Large intestine (tissue), 3 donors: Measurements from ENCODE around the gene CALCOCO1. TPM values are rescaled to one million over a fixed set of nuclear protein-coding genes. Genes with fewer than 3 reads are reported as not detected.

Experiments used
- DNase-seq, 2 donors: peaks; one replicate each; pipeline versions ENCODE4 v3.0.0 to v3.0.0-alpha.2; 2013
- H3K27ac ChIP-seq: one replicate; pipeline ENCODE4 v1.5.1; 2013; ENCODE audit warnings: low read length
- H3K27me3 ChIP-seq: 2 replicates; pipeline ENCODE4 v1.6.1; 2013; ENCODE audit warnings: low read length; ENCODE audit not compliant: control insufficient read depth, insufficient read depth
- H3K36me3 ChIP-seq: 2 replicates; pipeline ENCODE4 v1.6.1; 2013; ENCODE audit warnings: low read length; ENCODE audit not compliant: control insufficient read depth, insufficient read depth
- H3K4me1 ChIP-seq: one replicate; pipeline ENCODE4 v1.6.1; 2013; ENCODE audit warnings: low read length; ENCODE audit not compliant: control insufficient read depth, insufficient read depth
- H3K4me3 ChIP-seq: one replicate; pipeline ENCODE4 v1.5.1; 2013; ENCODE audit warnings: low read length
- H3K9me3 ChIP-seq: one replicate; pipeline ENCODE4 v1.6.1; 2013; ENCODE audit warnings: mild to moderate bottlenecking, low read depth, low read length, moderate library complexity; ENCODE audit not compliant: control insufficient read depth
- WGBS: methylation state at CpG from one replicate; pipeline ENCODE4 v1.1.5; 2013; ENCODE audit warnings: low lambda C conversion rate; ENCODE audit not compliant: insufficient coverage; 5-methylcytosine and 5-hydroxymethylcytosine counted together
- polyA plus RNA-seq: library from polyadenylated mRNA; unstranded; fragments of 120-200 nt; gene quantifications from one replicate; pipeline ENCODE4 v1.2.1, GENCODE V29; 2013

CALCOCO1 gene
- polyA plus RNA-seq, 1 donor = 91.5 TPM

DNA sequence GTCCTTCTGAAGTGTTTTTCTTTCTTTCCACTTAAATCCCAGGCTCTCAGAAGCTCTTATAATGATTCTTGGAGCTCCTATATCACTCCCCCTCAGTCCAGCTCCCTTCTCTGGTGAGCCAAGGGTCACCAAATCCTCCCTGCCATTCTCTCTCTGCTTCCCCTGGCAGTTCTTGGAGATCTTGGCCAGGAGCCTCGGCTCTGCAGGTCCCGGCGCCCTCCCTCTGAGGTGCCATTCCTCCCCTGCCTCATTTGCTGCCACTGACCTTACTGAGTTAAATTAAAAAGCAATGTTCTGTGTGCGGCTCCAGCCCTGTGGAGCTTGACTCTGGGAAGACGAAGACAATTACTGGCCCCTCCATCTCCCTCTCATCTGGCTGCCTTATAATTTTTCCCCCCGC is 17.5 kb upstream of the CALCOCO1 start:
- Histone ChIP-seq H3K9me3 (no peaks in the 10 kb centered on the region), H3K4me1 (peaks cover 3% of the 10 kb centered on the region), H3K4me3 (no peak overlapping the region), H3K27me3 (peaks cover 74% of the 10 kb centered on the region), H3K27ac (no peak overlapping the region), H3K36me3 (no peaks in the 10 kb centered on the region)
- DNase-seq = no peak
- WGBS = no CpG with 5 or more reads among the region's 6 CpGs

DNA sequence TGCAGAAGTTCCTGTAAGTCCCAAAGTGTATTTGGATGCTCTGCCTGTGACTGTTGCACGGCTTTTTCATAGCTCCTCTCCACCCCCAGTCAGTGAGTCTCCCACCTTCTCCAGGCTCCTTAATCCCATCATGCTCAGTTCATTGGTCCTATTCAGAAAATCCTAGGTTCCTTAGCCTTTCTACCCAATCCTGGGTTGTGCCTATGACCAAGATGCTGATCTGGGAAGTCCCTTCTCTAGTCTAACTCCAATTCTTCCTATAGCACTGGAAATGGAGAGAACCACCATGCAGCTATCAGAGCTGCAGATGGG is 16.8 kb upstream of the CALCOCO1 start:
- peaks cover 8% of the 10 kb centered on the region for H3K4me1 ChIP-seq
- no peak overlapping the region for H3K27ac ChIP-seq
- H3K4me3 ChIP-seq = no peak overlapping the region
- H3K36me3 ChIP-seq = no peaks in the 10 kb centered on the region
- peaks cover 74% of the 10 kb centered on the region for H3K27me3 ChIP-seq
- no CpG with 5 or more reads among the region's 1 CpG for WGBS
- H3K9me3 ChIP-seq = no peaks in the 10 kb centered on the region
- DNase-seq = no peak

DNA sequence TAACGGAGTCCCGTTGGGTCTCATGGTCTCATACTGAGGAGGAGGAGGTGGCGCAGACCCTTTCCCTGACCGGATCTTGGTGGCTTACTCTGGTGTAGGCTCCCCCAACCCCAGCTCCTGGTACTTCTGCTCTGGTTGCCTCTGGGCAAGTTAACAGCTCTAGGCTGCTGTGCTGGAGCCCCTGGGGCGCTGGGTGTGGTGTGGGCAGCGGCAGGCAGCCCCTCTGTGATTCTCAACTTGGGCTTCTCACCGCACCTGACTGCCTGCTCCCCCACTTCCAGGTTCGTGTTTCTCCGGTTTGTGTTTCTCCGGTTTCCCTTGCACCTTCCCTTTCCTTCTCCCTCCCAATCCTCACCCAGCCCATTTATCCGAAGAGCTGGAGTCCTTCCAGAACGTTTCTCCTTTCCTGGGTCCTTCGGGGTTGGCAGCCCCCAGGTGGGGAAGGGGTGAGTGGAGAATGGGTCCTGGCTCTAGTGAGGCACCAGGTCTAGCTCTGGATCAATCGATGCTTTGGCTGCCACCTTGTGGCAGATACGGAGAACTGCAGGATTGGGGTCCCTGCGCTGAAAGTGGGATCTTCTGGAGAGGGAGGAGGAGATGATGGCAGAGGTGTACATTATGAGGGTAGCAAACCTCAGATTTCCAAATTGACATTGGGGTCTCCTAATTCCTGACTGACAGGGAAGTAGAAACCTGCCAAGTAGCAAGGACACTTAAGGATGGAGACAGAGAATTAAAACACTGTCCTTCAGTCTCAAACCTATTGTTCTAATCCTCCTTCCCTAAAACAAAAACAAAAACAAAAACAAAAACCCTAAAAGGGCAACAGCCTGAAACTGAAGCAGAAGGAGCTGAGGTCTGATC is 16.2 kb upstream of the CALCOCO1 start:
- no peaks in the 10 kb centered on the region for H3K9me3 ChIP-seq
- no peaks in the 10 kb centered on the region for H3K36me3 ChIP-seq
- no peak overlapping the region for H3K27ac ChIP-seq
- H3K27me3 ChIP-seq = peaks cover 74% of the 10 kb centered on the region
- no CpG with 5 or more reads among the region's 16 CpGs for WGBS
- peaks cover 14% of the 10 kb centered on the region for H3K4me1 ChIP-seq
- DNase-seq = peak in 1 of 2 donors; percentile 54
- H3K4me3 ChIP-seq = no peak overlapping the region

DNA sequence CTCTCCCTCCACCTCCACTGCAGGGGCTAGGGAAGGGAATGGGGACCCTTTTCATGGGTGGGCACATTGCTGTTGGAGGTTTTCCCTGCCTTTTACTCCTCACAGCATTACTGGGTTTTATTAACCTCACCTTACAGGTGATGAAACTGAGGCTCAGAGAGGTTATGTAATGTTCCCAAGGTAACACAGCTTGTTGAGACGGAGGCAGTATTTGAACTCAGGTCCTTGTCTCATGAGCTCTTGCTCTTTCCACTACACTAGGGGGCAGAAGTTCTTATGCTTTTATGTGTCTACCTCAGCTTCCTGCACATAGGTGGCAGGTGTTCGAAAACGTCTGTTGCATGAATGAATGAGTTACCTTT is 12.9 kb upstream of the CALCOCO1 start:
- Histone ChIP-seq H3K9me3 (no peaks in the 10 kb centered on the region), H3K4me3 (no peak overlapping the region), H3K36me3 (no peaks in the 10 kb centered on the region), H3K27me3 (peaks cover 83% of the 10 kb centered on the region), H3K4me1 (peaks cover 21% of the 10 kb centered on the region), H3K27ac (no peak overlapping the region)
- no CpG with 5 or more reads among the region's 3 CpGs for WGBS
- no peak for DNase-seq

DNA sequence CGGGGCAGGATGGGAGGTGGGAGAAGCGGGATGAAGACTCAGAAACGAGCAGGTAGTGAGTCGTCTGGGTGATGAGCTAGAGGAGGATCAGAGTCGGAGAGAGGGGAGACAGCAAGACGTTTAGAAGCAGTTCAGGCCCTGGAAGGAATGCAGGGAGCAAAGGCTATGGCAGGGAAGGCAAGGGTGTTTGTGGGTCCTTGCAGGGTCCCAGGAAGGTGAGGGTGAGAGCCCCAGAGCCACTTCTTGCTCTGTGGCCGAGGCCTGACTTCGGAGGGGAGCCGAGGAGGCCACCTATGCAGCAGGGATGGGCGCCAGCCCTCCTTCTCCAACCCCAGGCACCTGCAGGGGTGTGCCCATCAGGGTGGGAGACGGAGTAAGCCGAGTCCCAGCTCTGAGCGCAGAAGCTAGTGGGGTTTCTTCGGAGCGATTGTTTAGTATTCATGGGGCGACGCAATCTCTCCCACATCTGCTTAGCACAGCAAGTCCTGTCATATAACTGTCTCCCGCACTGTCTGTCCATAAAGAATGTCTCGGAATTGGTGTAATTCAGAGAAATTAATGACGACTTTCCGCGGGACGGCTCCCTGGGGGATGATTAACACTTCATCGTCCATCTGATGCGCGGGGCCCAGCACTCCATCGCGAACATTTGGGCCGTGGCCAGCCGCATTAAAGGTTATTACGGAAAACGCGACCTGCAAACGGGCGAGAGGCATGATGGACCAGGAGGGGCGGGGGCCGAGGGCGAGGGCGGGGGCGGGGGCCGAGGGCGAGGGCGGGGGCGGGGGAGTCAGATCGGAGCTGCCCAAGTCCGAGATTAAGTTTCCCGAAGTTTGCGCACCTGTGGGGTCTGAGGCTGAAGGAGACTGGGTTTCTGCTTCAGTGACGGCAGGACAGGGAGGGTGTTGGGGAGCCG is 12.2 kb upstream of the CALCOCO1 start:
- H3K9me3 ChIP-seq = no peaks in the 10 kb centered on the region
- H3K27me3 ChIP-seq = peaks cover 82% of the 10 kb centered on the region
- no peaks in the 10 kb centered on the region for H3K36me3 ChIP-seq
- H3K4me1 ChIP-seq = peaks cover 21% of the 10 kb centered on the region
- no peak overlapping the region for H3K4me3 ChIP-seq
- no peak for DNase-seq
- no peak overlapping the region for H3K27ac ChIP-seq
- 0% methylated on average over 1 of the region's 50 CpGs for WGBS

DNA sequence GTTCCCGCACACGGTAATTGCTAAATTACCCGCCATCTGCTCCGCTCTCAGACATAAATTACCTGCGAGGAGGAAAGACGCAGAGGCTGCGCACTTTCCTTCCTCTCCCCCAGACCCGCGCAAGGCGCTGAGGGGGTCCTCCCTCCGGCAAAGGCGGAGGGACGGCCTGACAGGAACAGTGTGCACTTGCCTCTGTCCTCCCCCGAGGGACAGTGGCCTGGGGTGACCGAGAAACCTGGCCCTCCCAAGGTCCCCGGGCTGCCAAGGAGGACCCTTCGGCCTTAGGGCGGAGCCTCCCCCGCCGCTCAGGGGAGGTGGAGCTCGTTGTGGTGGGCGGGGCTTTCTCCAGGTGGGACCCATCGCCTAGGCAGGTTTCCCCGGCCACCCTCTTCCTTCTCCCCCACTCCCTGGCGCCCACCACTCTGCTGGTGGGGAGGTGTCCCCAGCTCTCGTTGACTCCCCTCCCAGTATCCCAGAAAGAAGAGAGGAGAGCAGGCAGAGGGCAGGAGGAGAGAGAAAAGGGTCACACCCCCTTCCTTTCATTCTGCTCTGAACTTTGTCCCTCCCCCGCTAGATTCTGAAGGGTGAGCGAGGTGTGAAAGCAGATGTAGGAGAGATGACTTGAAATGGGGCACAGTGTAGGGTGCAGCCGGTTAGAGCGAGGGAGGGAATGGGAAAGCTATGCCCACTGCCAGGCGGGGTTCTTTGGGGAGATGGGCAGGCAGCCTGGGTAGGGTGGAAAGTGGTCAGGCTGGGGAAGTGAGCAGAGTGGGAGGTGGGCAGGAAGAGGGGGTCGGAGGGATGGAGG is 11.4 kb upstream of the CALCOCO1 start:
- 8% methylated on average over 4 of the region's 32 CpGs for WGBS

DNA sequence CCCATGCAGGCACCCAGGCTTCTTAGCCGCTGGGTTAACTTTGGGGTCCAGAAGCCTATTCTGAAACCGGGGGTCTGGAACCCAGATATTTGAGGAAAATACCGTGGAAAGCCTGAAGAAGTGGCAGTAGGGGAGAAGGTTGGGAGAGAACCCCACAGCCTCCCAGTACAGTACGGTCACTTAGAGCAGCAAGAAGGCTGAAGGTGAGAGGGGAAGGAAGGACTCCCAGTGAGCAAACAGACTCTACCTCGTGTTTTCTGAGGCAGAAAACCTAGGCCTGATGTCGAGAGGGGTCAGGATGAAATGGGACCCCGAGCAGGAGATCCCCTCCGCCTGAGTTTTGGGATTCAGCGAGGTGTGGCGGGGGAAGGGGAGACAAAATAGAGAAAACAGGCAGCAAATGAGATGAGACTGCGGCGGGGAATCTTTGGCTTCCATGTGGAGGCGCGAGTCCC is 10.7 kb upstream of the CALCOCO1 start:
- Histone ChIP-seq H3K9me3 (no peaks in the 10 kb centered on the region), H3K4me1 (peaks cover 21% of the 10 kb centered on the region), H3K4me3 (no peak overlapping the region), H3K27ac (no peak overlapping the region), H3K27me3 (peaks cover 84% of the 10 kb centered on the region), H3K36me3 (no peaks in the 10 kb centered on the region)
- no CpG with 5 or more reads among the region's 14 CpGs for WGBS
- no peak for DNase-seq

More for the DNA sequence above, 11.4 kb upstream of the CALCOCO1 start:
- H3K27ac ChIP-seq = no peak overlapping the region
- H3K27me3 ChIP-seq = peaks cover 84% of the 10 kb centered on the region
- H3K4me3 ChIP-seq = peak overlapping the region; percentile 20
- no peaks in the 10 kb centered on the region for H3K36me3 ChIP-seq
- H3K9me3 ChIP-seq = no peaks in the 10 kb centered on the region
- DNase-seq = peak in 1 of 2 donors; percentile 60
- H3K4me1 ChIP-seq = peaks cover 21% of the 10 kb centered on the region

DNA sequence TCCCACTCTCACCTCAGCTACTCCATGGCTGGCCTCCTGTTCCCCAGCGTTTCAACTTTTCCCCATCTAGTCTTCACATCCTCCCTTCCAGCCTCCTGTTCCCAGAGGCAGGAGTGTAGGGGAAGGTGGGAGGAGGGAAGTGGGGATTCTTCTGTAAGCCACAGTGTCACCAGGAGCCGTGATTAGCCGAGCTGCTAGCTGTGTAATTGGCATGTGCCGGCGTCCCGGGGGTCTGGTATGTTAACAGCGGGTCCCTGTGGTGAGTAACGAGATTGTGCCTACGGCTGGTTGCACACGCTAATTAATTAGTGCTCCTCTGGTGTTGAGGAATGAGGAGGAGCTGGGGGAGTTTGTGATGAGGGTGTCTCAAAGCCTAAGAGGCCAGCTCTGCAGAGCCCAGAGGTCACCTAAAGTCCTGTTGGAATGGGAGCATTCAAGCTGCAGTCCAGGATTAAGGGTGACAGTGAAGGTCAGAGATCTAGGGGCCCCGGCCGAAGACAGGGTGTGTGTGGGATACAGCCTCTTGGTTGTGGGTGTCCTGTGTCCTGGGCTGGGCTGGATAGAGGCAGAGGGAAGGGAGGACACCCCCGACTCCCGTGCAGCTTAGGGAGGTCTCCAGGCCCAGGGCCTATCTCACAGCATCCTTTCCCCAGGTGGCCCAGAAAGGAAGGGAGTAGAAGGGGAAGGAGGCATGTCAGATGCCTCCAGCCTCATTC is 10.0 kb upstream of the CALCOCO1 start:
- Histone ChIP-seq H3K4me3 (no peak overlapping the region), H3K4me1 (peaks cover 21% of the 10 kb centered on the region), H3K27me3 (peaks cover 82% of the 10 kb centered on the region), H3K36me3 (no peaks in the 10 kb centered on the region), H3K27ac (no peak overlapping the region), H3K9me3 (no peaks in the 10 kb centered on the region)
- no CpG with 5 or more reads among the region's 14 CpGs for WGBS
- DNase-seq = no peak

DNA sequence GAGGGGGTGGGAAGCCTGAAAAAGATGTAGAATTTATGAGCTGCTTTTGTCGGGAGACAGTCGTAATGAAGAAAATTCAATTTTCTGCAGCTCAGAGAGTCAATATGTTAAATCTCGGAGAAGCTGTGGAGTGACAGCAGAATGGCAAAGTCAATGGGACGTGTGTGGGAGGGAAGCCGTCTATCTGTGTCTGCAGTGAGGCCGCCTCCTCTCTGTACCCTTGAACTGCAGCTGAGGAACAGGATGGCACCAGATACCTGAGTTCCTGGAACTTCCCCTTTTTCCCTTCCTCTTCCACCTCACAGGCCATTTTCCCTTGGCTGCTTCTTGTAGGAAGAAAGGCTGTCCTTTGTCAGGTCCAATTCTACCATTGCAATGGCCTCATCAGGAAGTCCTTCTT is 9.3 kb upstream of the CALCOCO1 start:
- peaks cover 88% of the 10 kb centered on the region for H3K27me3 ChIP-seq
- H3K36me3 ChIP-seq = no peaks in the 10 kb centered on the region
- no peaks in the 10 kb centered on the region for H3K9me3 ChIP-seq
- H3K27ac ChIP-seq = no peak overlapping the region
- DNase-seq = no peak
- WGBS = no CpG with 5 or more reads among the region's 6 CpGs
- H3K4me3 ChIP-seq = no peak overlapping the region
- H3K4me1 ChIP-seq = peaks cover 21% of the 10 kb centered on the region
